Measurements from ENCODE around the gene ANKS1B.
"Not testable (repeated sequence)": the region's sequence is repeated elsewhere in the genome, so short reads cannot be mapped to it uniquely, and the experiment has no call there.

The ANKS1B gene

DNA sequence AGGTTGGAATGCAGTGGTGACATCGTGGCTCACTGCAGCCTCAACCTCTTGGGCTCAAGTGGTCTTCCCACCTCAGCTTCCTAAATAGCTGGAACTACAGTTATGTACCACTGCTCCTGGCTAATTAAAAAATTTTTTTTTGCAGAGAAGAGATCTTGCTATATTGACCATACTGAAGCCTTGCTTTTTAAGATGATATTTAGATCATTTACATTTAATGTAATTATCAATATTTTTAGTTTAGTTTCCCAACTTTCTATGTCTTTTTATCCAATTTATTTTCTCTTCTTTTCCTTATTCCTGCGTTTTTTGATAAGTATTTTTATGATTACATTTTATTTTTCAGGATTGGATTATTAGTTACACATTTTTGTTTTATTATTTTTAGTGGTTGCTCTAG lies 999.6 kb downstream of the ANKS1B start:
- FAIRE-seq = no peak

DNA sequence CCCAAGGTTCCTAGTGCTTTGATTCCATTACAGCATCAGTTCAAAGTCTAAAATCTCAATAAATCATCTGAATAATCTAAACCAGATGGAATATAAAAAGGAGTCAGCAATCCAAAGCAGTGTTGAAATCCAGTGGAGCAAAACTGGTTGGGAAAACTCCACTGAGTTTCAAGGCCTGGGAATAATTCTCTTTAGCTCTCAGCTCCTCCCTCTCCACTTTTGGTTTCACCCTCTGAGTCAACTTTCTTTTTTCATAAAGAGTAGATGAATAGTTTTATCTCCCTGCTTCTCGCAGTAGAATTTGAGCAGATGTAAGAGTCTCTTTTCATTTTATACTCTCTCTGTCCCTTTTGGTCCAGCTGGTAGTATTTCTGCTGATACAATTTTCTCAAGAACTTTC lies 1001.1 kb downstream of the ANKS1B start:
- no peak for FAIRE-seq

DNA sequence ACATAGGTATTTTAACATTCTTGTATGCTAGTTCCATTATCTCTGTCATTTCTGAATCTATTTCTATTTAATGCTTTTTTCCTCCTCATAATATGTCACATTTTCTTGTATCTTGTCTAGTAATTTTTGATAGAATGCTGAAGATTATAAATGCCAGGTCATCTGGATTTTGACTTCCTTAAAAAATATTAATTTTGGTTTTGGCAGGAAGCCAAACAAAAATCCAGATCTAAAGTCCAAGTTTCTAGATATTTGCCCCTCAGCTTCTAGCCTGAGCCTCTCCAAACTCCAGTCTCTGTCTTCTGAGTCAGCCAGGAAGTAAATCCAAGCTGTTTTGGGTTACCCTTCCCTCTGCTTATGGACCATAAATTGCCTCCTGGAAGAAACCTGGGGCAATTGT lies 1004.2 kb downstream of the ANKS1B start:
- no peak for FAIRE-seq

DNA sequence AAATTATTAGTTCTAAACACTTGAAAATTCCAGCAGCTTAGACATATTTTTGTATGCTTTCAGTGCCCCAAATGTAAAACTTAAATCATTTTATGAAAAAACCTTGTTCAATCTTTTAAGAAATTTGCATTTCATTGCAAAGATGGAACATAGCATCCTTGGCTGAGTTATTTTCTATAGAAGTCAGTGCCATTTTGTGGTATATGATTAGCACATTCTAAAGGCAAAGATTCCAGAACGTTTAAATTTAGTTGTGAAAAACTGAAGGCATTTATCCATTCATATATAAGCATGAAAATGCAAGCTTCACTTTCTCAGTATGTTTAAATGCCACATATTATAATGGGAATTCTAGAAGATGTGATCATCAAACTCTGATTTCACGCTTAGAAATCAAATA lies 1007.5 kb downstream of the ANKS1B start:
- no peak for FAIRE-seq

DNA sequence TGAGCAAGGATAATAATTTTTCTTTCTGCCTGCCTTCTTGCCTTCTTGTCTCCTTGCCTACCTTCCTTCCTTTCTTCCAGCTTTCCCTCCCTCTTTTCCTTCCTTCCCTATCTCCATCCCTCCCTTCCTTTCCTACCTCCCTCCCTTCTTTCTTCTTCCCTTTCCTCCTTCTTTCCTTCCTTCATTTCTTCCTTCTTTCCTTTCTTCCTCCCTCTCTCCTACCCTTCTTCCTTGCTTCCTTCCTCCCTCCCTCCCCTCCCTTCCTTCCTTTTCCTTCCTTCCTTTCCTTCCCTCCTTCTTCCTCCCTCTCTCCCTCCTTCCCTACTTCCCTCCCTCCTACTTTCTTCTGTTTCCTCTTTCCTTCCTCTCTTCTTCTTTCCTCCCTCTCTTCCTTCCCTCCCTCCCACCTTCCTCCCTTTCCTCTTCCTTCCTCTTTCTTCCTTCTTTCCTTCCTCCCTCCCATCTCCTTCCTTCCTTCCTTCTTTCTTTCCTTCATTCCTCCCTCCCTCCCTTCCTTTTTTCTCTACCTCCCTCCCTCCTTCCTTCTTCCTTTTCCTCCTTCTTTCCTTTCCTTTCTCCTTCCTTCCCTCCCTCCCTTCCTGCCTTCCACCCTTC lies 1009.9 kb downstream of the ANKS1B start:
- no peak for FAIRE-seq

DNA sequence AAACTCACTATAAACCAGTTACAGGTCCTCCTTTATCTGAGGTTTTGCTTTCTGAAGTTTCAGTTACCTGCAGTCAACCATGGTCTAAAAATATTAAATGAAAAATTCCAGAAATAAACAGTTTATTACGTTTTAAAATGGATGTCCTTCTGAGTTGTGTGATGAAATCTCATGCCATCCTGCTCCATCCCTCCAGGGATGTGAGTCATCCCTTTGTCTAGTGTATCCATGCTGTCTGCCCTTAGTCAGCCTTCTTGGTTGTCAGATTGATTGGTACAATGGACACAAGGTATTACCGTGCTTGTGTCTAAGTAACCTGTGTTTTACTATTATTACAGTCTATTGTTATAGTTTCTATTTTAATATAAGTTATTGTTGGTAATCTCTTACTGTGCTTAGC lies 1011.3 kb downstream of the ANKS1B start:
- FAIRE-seq = no peak

DNA sequence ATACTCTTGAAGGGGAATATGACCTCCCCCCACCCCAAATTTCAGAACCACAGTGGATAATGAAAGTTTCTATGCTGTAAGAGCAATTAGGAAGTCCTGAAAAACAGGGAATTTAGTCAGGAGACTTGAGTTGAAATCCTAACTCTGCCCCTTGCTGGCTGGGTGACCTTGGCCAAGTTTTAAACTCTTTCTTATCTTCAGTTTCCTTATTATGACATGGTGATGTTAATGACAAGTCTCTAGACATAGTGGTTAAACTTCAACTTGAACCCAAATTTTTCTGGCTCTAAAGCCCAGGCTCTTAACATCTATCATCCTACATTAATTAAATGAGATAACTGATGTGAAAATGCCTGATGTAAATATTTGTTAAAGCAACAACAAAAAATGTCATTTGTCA lies 1013.8 kb downstream of the ANKS1B start:
- no peak for FAIRE-seq

DNA sequence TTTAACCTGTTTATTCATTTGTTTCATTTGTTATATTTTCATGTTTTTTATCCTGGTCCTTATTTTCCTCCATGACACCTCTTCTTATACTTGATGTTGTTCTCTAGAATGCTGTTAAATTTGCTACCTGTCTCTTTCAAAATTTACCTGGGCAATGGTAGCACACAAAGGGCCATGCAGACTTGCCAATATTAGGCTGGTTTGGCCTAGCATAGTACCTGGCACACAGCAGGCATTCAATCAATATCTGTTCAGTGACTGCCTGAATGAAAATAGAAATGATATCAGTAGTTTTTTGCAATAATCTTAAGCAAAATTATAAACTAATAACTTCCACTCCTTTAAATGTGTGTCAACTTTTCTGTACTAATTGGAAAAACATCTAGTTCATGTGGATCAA lies 1014.5 kb downstream of the ANKS1B start:
- FAIRE-seq = no peak

DNA sequence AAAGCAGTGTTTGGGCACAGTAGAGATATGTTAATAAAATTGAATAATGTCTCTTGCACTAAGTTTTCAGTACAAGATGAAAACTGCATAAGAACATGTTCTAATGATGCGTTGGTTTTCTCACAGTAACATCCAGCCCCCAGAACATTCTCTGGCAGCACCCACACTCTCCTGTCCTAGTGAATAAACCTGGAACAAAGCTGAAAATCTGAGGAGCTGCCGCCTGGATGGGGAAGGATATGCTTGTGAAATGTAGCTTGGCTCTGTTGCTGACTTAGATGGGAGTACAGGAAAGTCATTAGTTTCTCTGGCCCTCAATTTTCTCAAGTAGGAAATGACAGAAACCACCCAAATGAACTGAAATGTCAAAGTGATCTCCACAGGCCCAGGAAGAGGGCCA lies 1015.8 kb downstream of the ANKS1B start:
- FAIRE-seq = no peak

DNA sequence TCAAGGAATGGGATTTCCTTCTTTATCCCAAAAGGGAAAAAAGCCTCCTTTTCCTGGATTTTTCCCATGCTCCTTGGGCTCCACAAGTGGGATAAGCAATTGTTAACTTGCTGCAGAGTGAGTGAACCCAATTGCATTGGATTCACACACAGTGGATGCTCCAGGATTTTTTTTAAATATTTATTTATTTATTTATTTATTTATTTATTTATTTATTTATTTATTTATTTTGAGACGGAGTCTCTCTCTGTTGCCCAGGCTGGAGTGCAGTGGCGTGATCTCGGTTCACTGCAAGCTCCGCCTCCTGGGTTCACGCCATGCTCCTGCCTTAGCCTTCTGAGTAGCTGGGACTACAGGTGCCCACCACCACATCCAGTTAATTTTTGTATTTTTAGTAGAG lies 1027.6 kb downstream of the ANKS1B start:
- not testable (repeated sequence) for FAIRE-seq

DNA sequence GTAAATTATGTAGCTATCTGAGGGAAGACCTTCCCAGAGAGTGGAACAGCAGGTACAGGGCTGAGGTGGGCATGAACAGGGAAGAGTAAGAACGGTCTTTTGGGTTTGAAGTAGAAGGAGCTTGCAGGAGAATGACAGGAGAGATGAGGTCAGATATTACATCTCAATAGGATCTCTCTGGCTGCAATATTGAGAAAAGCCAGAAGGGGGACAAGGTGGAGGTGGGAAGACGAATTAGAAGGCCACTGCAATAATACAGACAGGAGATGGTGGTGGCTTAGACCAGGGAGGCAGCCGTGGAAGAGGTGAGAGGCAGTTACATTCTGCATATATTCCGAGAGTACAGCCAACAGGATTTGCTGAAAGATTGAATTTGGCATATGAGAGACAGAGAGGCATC lies 1029.5 kb downstream of the ANKS1B start:
- FAIRE-seq = no peak

DNA sequence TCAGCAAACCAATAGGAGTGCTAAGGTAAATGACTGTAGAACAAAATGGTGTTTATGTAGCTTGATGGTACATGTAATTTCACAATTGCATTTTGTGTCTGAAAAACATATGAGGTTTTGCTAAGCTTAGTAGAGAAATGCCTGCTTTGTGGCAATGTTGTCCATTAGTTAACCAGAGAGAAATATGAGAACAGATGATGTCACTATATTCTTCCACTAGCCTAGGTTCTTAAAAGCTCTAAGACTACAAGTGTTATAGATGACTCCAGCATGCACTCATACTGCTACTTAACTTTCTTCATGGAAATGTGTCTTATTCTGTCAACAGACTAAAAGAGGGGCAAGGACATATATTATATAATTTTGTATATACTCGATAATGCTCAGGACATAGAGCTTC lies 1030.2 kb downstream of the ANKS1B start:
- no peak for FAIRE-seq

DNA sequence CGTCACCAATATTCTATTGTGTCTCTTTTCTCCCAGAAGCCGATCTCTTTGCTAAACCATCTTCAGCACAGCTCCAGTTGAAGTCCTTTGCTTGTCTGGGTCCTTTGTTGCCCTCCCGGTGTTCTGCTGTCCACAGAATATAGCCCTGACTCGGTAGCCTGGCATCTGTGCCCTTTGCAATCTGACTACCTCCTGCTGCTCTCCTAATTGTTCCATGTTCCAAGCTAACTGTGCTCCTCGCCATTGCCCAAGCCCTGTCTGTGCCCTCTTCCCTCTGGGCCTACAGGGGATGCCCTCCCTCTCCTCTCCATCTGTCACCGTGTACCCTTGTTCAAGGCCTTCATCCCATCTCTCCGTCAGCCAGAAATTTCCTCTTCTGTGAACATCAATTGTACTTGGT lies 1033.3 kb downstream of the ANKS1B start:
- no peak for FAIRE-seq

DNA sequence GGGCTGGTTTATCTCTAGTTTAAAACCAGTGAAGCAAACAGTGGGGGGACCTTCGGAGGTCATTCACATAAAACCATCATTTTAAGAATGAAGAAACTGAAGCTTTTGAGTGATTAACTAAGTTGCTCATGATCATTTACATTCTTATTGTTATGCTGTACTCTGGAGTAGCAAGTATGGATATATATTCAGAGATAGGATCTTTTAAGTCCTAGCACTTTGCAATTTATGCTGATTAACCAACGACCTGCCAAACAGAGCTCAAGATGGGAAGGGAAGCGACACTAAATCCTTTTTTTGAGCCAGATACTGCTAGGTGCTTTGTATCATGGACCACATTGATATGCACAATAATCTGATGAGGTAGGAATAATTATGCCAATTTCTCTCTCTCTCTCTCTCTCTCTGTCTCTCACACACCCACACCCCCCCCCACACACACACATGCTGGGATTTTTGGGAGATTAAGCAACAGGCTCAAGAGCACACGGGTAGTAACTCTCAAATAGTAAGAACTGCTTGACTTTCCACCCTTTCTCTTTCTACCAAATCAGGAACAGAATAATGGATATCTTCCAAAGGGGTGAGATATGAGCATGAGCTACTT lies 1036.3 kb downstream of the ANKS1B start:
- FAIRE-seq = no peak

DNA sequence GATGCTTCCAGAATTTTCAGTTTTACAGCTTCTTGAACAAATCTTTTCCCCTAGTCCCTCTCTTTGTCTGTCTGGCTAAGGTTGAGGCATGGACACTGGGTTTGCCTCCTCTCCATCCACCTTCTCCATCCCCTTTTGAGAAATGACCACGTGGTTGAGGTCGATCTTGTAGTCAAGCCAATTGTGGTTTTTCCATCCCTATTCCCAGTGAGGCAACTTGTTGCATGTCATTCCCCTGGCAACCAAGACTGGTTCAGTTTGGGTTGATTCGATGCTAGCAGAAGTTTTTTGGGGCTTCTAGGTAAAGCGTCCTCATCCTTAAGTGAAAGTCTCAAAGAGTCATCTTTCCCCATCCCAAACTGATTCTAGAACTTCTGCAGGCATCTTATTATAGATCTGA lies 1038.9 kb downstream of the ANKS1B start:
- FAIRE-seq = no peak

DNA sequence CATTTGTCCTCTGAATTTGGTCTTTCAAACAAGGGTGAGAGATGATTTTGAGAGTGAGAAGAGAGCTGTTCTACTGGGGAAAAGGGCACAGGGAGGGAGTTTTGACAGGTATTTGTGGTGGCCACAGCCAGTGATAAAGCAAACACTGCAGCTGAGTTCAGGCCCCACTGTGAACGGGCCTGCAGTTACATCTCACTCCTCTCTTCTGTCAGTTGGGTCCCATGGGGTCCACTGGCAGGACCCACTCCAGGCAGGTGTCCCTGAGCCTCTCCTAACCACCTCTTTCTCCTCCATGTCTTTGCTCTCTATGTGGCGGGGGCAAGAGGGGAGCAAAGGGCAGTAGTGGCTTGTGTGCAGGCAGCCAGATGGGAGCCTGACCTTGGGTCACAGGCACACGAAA lies 1044.8 kb downstream of the ANKS1B start:
- no peak for FAIRE-seq

DNA sequence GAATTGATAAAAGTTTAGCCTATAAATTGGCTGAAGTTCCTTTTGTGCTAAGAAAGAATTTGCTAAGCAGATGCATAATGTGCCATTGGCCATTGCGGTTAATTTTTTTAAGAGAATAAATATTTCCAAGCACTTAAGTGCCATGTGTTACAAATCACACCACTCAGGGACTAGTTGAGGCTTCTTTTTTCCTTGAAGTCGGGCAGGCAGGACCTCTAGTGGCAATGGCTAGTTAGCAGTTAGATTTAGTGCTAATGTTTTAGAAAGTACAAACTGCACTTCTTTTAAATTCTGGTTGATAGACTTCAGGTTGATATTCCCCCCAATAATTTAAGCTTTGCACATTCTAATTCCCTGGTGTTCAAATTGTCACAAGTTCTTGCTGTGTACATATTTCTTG lies 1045.4 kb downstream of the ANKS1B start:
- no peak for FAIRE-seq

DNA sequence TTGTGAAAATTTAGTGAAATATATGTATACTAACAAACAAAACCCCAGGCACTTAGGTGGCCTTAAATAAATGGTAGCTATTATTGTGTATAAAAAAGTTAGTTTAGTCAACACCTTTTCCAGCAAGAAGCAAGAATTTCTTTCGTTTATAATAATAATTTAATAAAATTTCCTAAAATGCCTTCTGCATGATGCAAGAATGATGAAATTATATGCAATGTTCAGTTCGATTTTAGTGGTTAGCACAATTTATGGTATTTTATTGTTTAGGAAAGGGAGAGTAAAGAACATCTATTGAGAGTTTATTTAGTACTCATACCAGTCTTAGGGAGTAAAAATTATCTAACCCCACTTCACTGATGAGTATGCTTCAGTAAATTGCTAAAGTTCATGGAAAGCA lies 1048.9 kb downstream of the ANKS1B start:
- no peak for FAIRE-seq

DNA sequence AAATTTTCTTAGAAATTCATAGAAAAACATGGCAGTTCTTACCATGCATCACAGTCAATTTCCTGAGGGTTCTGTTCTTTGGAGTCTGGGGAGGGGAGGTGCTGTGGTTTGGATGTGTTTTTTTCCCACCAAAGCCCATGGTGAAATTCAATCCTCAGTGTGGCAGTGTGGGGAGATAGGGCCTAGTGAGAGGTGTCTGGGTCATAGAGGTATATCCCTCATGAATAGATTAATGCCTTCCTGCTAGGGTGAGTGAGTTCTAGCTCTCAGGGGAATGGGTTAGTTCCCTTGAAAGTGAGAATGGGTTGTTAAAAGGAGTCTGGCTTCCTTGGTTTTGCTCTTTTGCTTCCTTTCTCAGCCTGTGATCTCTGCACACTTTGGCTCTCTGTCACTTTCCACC lies 1061.9 kb downstream of the ANKS1B start:
- no peak for FAIRE-seq

DNA sequence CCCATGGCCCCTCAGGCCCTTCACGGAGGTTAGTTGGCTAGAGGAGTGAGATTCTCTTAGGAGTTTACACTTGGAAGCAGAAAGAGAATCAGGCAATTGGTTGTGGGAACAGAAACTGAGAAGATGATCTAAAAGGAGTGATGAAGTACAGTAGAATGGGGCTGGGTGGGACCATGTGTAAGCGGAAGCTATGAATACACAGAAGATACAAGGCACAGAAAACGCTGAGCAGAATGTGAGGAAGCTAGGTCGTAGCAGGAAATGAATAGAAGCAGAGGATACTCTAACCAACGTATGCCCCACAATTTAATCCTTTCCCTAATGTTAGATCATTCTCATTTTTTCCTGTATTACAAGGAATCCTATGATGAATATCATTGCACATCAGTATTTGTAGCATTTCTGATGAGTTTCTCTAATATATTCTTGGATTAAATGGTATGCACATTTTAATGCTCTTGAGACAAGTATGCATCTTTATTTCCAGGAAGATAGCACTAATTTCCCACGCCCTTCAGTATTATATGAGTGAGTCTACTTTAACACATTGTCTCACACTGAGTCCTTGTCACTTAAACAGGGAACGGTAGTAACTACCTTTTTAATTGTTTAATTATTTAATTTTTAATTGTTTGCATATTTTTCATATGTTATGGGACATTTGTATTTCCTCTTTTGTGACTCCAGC lies 1066.4 kb downstream of the ANKS1B start:
- no peak for FAIRE-seq

DNA sequence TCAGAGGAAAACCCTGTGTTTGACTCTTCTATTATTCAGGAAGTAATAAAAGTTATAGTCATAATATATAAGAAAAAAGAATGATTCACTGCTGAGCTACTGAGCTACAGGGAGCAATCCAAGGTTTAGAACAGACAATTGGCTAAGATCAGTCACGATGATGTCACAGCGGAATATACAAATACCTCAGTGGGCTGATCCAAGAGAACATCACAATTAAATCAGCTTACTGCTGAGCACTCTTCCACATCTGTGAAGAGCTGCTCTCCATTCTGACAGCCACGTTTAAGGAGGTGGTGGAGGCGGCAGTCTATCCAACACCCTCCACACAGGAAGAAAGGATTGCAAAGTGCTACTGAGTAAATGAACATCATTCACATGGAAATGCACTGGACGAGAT lies 1068.6 kb downstream of the ANKS1B start:
- no peak for FAIRE-seq

DNA sequence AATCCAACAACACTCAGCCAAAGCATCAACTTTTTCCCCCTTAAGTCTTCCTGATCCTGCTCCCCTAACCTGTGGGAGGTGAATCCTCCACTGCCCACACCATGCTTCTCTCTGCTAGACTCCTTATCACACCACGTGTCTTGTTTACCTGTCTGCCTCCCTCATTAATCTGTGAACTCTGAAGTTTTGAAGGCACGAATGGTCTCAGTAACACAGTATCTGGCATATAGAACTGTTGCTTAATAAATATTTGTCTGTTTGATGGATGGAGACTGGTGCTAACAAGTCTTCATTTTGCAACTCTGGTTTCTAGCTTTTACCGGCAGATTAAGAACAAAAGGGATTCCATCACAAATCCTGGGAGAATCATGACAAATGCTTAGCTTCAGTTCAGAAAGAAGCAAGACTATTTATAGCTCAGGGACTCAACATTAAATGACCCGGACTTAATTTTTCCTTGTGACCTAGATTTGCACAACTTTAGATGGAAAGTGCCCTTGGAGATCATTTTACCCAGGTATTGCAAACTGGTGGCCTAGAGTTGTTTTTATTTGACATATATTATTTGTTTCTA lies 1072.2 kb downstream of the ANKS1B start:
- no peak for FAIRE-seq

DNA sequence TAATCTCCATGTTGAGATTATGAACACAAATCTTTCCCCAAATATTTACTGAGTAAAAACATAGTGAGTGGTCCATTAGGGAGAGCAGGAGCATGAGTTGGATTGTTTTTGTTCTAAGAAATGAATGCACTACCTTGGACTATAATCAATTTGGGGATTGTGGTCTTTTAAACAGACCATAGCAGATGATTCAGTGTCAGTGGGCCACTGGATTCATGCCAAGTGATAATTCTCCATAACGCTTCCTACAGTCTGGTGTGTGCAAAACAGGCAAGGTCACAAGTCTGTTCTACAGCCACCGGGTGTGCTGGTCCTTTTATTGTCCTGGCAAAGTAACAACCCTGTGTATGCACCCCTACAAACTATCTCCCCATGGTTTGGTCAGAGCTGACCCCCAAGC lies 1073.3 kb downstream of the ANKS1B start:
- FAIRE-seq = no peak

DNA sequence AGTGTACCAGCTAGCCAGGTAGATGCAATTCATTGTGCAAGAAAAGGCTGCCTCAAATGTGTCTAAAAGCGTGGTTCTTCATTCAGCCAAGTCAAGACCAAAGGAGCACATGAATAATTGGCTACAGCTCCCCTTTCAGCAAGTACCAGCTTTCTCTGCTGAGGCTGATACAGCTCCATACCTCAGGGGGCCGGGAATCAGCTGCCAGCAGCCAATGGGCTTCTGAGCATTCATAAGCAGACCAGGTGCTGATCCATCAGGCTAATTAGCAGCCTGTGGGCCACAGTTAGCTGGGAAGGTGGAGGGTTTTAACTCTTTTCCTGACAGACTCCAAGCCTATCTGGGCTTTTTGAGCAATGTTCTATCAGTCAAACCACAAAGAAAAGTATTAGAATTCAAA lies 1075.0 kb downstream of the ANKS1B start:
- FAIRE-seq = no peak

Measured in islet of Langerhans (tissue), 1 donor.